ENCODE measurements around the gene SLC44A3. TPM values are rescaled to one million over a fixed set of nuclear protein-coding genes. Genes with fewer than 3 reads are reported as not detected.
"Not testable (repeated sequence)": the region's sequence is repeated elsewhere in the genome, so short reads cannot be mapped to it uniquely, and the experiment has no call there.

The SLC44A3 gene
- total and polyA plus RNA-seq, 9 donors, result 1.1 to 31.3 (median 3.3) TPM

DNA sequence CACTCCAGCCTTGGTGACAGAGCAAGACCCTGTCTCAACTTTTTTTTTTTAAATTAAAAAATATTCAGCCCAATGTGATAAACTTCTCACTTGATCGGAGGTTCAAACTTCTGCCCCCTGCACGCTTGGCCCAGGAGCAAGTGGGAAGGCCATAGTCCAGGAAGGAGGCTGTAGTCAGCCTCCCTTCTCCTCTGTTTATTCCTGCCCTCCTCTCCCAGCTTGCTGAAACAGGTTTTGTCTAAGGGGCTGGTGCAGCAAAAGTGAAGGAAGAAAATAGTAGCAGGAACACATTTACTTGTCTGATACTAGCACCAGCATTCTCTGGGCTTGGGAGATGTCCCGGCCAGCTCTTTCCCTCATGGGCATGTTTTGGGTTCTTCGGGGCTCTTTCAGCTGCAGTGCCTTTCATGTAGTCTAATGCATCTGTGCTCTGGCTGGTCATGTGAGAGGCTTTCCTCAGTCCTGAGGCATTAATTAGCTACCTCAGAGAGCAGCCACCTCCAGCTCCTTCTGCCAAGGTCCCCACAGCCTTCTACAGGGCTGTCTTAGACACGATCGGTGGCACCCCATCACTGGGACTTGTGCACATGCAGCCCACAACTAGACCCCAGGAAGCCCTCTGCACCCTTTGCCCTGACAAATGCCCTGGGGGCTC is 12.9 kb downstream of the SLC44A3 start:
- Histone ChIP-seq H3K36me3 (no peaks in the 10 kb centered on the region), H3K4me3 (no peak overlapping the region), H3K9me3 (no peaks in the 10 kb centered on the region), H3K27ac (no peak overlapping the region), H3K4me1 (ENCODE audit: insufficient read depth) (no peaks in the 10 kb centered on the region), H3K27me3 (no peaks in the 10 kb centered on the region)
- TF ChIP-seq EP300 (IDR thresholded peaks at IDR 0.05) (no peak), POLR2A (IDR thresholded peaks at IDR 0.05) (no peak), CTCF (IDR thresholded peaks at IDR 0.05) (no peak)
- intact Hi-C loops (cut with DNase I), result no loop called here
- 90 to 92% (median 92%) methylated on average over 6 of the region's 6 CpGs for WGBS, 3 donors
- no peak for DNase-seq

DNA sequence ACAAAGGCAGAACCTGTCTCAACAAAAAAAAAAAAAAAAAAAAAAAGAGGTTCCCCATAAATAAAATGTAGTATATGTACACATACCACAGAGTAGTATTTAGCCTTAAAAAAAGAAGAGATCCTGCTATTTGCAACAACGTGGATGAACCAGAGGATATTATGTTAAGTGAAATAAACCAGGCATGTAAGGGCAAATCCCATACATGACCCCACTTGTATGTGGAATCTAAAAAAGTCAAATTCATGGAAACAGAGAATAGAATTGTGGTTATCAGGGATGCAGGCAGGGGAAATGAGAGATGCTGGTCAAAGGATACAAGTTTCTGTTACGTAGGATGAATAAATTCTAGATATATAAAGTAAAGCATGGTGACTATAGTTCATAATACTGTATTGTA is 16.7 kb downstream of the SLC44A3 start:
- Histone ChIP-seq H3K36me3 (no peaks in the 10 kb centered on the region), H3K27me3 (no peaks in the 10 kb centered on the region), H3K27ac (no peak overlapping the region), H3K4me1 (ENCODE audit: insufficient read depth) (no peaks in the 10 kb centered on the region), H3K4me3 (no peak overlapping the region), H3K9me3 (no peaks in the 10 kb centered on the region)
- TF ChIP-seq POLR2A (IDR thresholded peaks at IDR 0.05), result no peak
- no peak for TF ChIP-seq CTCF (IDR thresholded peaks at IDR 0.05)
- no peak for TF ChIP-seq EP300 (IDR thresholded peaks at IDR 0.05)
- no peak for DNase-seq
- intact Hi-C loops (cut with DNase I), result no loop called here
- 87 to 95% (median 94%) methylated on average over 2 of the region's 2 CpGs for WGBS, 3 donors

- H3K27me3 ChIP-seq; H3K9me3 ChIP-seq; intact Hi-C loops (cut with DNase I); DNase-seq; H3K4me3 ChIP-seq; H3K4me1 ChIP-seq (ENCODE audit: insufficient read depth); H3K27ac ChIP-seq; H3K36me3 ChIP-seq: not testable (repeated sequence)
- WGBS, 3 donors, result 88 to 96% (median 91%) methylated on average over 9 of the region's 9 CpGs
Measured at GRCh38 chr1:94840381-94840780, 20.2 kb downstream of the SLC44A3 start.

GRCh38 chr1:94840808-94841207 is 20.7 kb downstream of the SLC44A3 start:
- intact Hi-C loops (cut with DNase I), result no loop called here
- Histone ChIP-seq H3K27me3 (no peaks in the 10 kb centered on the region), H3K36me3 (no peaks in the 10 kb centered on the region), H3K9me3 (no peaks in the 10 kb centered on the region), H3K27ac (no peak overlapping the region), H3K4me1 (ENCODE audit: insufficient read depth) (no peaks in the 10 kb centered on the region), H3K4me3 (no peak overlapping the region)
- TF ChIP-seq EP300 (IDR thresholded peaks at IDR 0.05) (no peak), POLR2A (IDR thresholded peaks at IDR 0.05) (no peak)
- whole genome bisulfite sequencing, 3 donors, result 93 to 96% (median 96%) methylated on average over 5 of the region's 5 CpGs
- no peak for DNase-seq

GRCh38 chr1:94843430-94843829 is 23.3 kb downstream of the SLC44A3 start:
- H3K27me3 ChIP-seq, result no peaks in the 10 kb centered on the region

More at GRCh38 chr1:94843430-94843829, 23.3 kb downstream of the SLC44A3 start:
- TF ChIP-seq EP300 (IDR thresholded peaks at IDR 0.05) (no peak), CTCF (IDR thresholded peaks at IDR 0.05) (no peak), POLR2A (IDR thresholded peaks at IDR 0.05) (no peak)
- H3K27ac ChIP-seq, result no peak overlapping the region
- no peaks in the 10 kb centered on the region for H3K9me3 ChIP-seq
- intact Hi-C loops (cut with DNase I), result no loop called here
- H3K36me3 ChIP-seq, result no peaks in the 10 kb centered on the region
- WGBS, 3 donors, result 92 to 96% (median 94%) methylated on average over 6 of the region's 6 CpGs
- H3K4me3 ChIP-seq, result no peak overlapping the region
- no peak for DNase-seq
- no peaks in the 10 kb centered on the region for H3K4me1 ChIP-seq (ENCODE audit: insufficient read depth)

All from ovary (tissue), 9 donors.